HTR-8/SVneo (cell line): ENCODE data around the gene ZBTB21.
"Not testable (repeated sequence)": the region's sequence is repeated elsewhere in the genome, so short reads cannot be mapped to it uniquely, and the experiment has no call there.

Experiments used
- DNase-seq: peaks from one replicate; pipeline ENCODE4 v3.0.0; 2011; ENCODE audit warnings: low spot score, mixed read lengths; ENCODE audit not compliant: insufficient read length
- FAIRE-seq: peaks from 2 replicates; lab custom pipeline; 2011; peaks lifted over from hg19 to GRCh38; lab: Jason Lieb, UNC

Gene ZBTB21

GRCh38 chr21:41956926-41957729 is 53.0 kb downstream of the ZBTB21 start:
- FAIRE-seq (no peak), DNase-seq (no peak)

- DNase-seq, result no peak
- FAIRE-seq, result no peak
Measured at GRCh38 chr21:41955516-41955915, 54.6 kb downstream of the ZBTB21 start.

- FAIRE-seq, result peak; percentile 99
- no peak for DNase-seq
Measured at GRCh38 chr21:41954654-41955499, 55.3 kb downstream of the ZBTB21 start.

GRCh38 chr21:41953831-41954653 is 56.1 kb downstream of the ZBTB21 start, which contains the start of gene C2CD2:
Gene C2CD2, minus strand, starts transcription at chr21:41954018. Its CDS starts 370 bp downstream, at chr21:41953648.
- FAIRE-seq (no peak), DNase-seq (peak; percentile 78)

GRCh38 chr21:41953249-41953830 is 56.8 kb downstream of the ZBTB21 start:
- DNase-seq (no peak), FAIRE-seq (no peak)

- DNase-seq, result no peak
- no peak for FAIRE-seq
Measured at GRCh38 chr21:41952568-41953248, 57.5 kb downstream of the ZBTB21 start.

GRCh38 chr21:41951876-41952567 is 58.1 kb downstream of the ZBTB21 start:
- FAIRE-seq (no peak), DNase-seq (no peak)

- DNase-seq (no peak), FAIRE-seq (no peak)
Measured at GRCh38 chr21:41950941-41951351, 59.2 kb downstream of the ZBTB21 start.

GRCh38 chr21:41949631-41950030 is 60.5 kb downstream of the ZBTB21 start:
- FAIRE-seq, DNase-seq: not testable (repeated sequence)

- FAIRE-seq (no peak), DNase-seq (no peak)
Measured at GRCh38 chr21:41948901-41949300, 61.3 kb downstream of the ZBTB21 start.

GRCh38 chr21:41948078-41948895 is 61.9 kb downstream of the ZBTB21 start:
- no peak for FAIRE-seq

GRCh38 chr21:41945982-41946381 is 64.2 kb downstream of the ZBTB21 start:
- FAIRE-seq, result no peak
- DNase-seq, result no peak

More at GRCh38 chr21:41948078-41948895, 61.9 kb downstream of the ZBTB21 start:
- DNase-seq, result no peak

GRCh38 chr21:41943851-41944250 is 66.3 kb downstream of the ZBTB21 start:
- FAIRE-seq, result no peak
- no peak for DNase-seq

- FAIRE-seq, result no peak
Measured at GRCh38 chr21:41942457-41942856, 67.7 kb downstream of the ZBTB21 start.

GRCh38 chr21:41941941-41942340 is 68.2 kb downstream of the ZBTB21 start:
- FAIRE-seq, result no peak
- DNase-seq, result no peak

More at GRCh38 chr21:41942457-41942856, 67.7 kb downstream of the ZBTB21 start:
- DNase-seq, result no peak

GRCh38 chr21:41940431-41940830 is 69.7 kb downstream of the ZBTB21 start:
- no peak for FAIRE-seq

GRCh38 chr21:41939391-41939790 is 70.8 kb downstream of the ZBTB21 start:
- DNase-seq (no peak), FAIRE-seq (no peak)

More at GRCh38 chr21:41940431-41940830, 69.7 kb downstream of the ZBTB21 start:
- no peak for DNase-seq
